Measurements from ENCODE around the gene INCENP.
A peak's percentile ranks its signal among the peaks of the same experiment; 100 is the strongest.
"Not testable (repeated sequence)": the region's sequence is repeated elsewhere in the genome, so short reads cannot be mapped to it uniquely, and the experiment has no call there.

INCENP gene

GRCh38 chr11:62123669-62124185 is at the start of gene INCENP:
Gene INCENP (plus strand): TSS chr11:62124011. CDS start chr11:62128162, 4,151 bp downstream.
- DNase-seq, result peak; percentile 95

- DNase-seq, result no peak
Measured at GRCh38 chr11:62075438-62075837, 48.4 kb upstream of the INCENP start.

- no peak for DNase-seq
Measured at GRCh38 chr11:62077132-62077531, 46.7 kb upstream of the INCENP start.

GRCh38 chr11:62081378-62082291 is 42.2 kb upstream of the INCENP start:
- DNase-seq, result peak; percentile 76

GRCh38 chr11:62082292-62082657 is 41.5 kb upstream of the INCENP start:
- no peak for DNase-seq

- DNase-seq, result not testable (repeated sequence)
Measured at GRCh38 chr11:62084801-62085200, 39.0 kb upstream of the INCENP start.

- no peak for DNase-seq
Measured at GRCh38 chr11:62087694-62088093, 36.1 kb upstream of the INCENP start.

GRCh38 chr11:62088331-62088933 is 35.4 kb upstream of the INCENP start:
- DNase-seq, result no peak

- DNase-seq, result no peak
Measured at GRCh38 chr11:62103141-62103540, 20.7 kb upstream of the INCENP start.

- no peak for DNase-seq
Measured at GRCh38 chr11:62103986-62104385, 19.8 kb upstream of the INCENP start.

- no peak for DNase-seq
Measured at GRCh38 chr11:62104816-62105653, 18.8 kb upstream of the INCENP start.

- DNase-seq, result no peak
Measured at GRCh38 chr11:62105667-62106191, 18.1 kb upstream of the INCENP start.

GRCh38 chr11:62108017-62108750 is 15.6 kb upstream of the INCENP start:
- no peak for DNase-seq

- no peak for DNase-seq
Measured at GRCh38 chr11:62108971-62109404, 14.8 kb upstream of the INCENP start.

- DNase-seq, result no peak
Measured at GRCh38 chr11:62115085-62115694, 8.6 kb upstream of the INCENP start.

- DNase-seq, result no peak
Measured at GRCh38 chr11:62116451-62116850, 7.4 kb upstream of the INCENP start.

- no peak for DNase-seq
Measured at GRCh38 chr11:62119569-62119968, 4.2 kb upstream of the INCENP start.

- no peak for DNase-seq
Measured at GRCh38 chr11:62120001-62120400, 3.8 kb upstream of the INCENP start.

GRCh38 chr11:62120431-62120830 is 3.4 kb upstream of the INCENP start:
- no peak for DNase-seq

- DNase-seq, result no peak
Measured at GRCh38 chr11:62122076-62122475, 1.7 kb upstream of the INCENP start.

All from activated naive CD4-positive, alpha-beta T cell treated with anti-CD3 and anti-CD28 coated beads, Interleukin-2, amount 50 U/mL, for 16 hours (primary cell).